T1000 (cell line): Measurements from ENCODE around the gene ASPG.

Source experiments
- DNase-seq: peaks from one replicate; lab custom pipeline; 2025; ENCODE audit warnings: mixed read lengths; lab: John Stamatoyannopoulos, UW

Gene ASPG

DNA sequence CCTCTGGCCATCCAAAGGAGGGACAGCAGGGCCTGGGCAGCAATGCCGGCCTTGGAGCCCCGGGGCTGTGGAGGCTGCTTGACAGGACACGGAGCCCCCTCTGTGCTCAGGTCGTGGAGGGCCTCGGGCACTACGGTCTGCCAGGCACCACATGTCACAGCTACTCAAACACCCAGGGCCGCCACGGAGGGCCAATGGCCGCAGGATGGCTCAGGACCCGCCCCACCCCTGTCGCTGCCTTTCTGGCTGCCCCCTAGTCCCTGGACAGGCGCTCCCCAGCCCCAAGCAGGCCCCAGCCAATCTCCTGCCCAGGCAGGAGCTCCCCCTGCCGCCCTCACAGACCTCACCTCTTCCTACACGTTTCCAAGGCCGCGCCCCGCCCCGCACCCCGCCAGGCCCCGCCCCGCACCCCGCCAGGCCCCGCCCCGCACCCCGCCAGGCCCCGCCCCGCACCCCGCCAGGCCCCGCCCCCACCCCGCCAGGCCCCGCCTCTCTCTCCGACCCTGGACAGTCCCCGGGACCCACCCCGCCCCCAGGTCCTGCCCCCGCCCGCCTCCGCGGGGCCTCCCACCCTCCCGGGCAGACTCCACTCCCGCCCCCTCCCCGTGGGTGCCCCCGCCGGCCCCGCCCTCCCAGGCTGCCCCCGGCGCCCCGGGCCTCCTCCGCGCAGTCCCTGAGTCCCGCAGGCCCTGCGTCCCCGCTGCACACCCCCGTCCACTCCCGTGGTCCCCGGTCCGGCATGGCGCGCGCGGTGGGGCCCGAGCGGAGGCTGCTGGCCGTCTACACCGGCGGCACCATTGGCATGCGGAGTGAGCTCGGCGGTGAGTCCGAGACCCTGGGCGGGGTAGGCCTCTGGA, at the start of gene ASPG:
ASPG (plus strand) TSS at position 669 of the 857 bp plus-strand sequence; CDS start at position 740, 71 bp downstream.
- DNase-seq = no peak

DNA sequence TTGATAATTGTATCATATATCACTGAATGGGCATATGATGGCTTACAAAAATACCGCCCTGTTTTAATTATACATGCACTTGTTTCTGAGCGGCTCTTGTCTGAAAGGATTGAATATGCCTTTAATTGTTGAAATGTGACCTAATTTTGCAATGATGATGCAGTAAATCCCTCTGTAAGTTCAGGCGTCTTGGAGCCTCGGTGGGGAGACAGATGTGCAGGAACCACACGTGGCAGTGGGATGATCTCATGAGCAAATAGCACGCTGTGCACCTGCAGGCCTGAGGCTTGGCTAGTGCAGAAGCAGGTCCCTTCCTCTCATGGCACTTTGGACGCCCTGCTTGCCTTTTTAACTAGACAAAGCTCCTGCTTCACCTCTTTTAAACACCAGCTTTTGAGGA, 49.3 kb upstream of the ASPG start:
- DNase-seq = no peak

DNA sequence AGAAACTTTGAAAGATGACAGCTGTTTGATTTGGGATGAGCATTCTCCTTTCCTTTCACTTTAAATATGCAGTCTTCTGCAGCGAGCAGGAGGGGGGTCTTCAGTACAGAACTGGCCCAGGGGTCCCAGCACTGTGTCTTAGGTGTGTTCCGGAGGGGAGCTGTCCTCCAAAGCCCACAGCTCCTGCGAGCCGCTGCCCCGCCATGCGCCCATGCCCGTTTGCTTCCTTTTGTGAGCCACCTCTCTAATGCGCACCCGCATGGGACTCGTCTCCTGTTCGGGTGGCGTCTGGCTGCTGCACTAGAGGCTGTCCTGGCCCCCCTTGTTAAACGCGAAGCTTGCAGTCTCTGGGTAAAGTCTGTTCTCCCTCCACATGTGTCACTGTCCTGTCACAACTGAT, 48.4 kb upstream of the ASPG start:
- DNase-seq = no peak

DNA sequence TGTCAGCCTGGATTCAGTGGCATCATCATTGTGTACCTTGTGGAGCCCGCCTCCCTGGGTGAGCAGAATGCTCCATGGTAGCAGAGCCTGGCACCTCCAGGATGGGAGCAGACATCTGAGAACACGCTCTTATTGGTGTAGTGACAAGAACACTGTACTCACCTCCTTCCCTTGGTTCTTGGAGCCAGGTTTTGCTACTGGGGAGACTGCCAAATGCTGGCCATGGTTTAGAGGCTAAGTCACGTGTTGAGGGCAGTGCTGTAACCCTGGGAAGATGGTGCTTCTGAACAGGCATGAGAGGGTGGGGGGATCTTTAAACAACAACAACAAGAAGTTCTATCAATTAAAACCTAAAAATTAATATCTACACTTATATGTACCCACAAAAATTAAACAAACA, 47.6 kb upstream of the ASPG start:
- no peak for DNase-seq

DNA sequence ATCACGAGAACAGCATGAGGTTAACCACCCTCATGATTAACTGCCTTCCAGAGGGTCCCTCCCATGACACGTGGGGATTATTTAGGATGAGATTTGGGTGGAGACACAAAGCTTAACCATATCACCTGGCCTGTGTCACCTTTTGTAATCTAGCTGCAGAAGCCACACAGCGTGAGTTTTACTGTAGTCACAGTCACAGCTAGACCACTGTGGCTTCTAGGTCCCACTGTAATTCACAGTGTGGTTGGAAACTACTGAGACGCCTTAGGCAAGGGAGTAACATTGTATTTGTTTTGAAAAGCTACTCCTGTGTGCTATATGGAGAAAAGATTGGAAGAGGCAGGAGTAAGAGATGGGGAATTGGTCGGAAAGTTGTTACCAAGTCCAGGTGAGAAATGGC, 46.3 kb upstream of the ASPG start:
- no peak for DNase-seq

DNA sequence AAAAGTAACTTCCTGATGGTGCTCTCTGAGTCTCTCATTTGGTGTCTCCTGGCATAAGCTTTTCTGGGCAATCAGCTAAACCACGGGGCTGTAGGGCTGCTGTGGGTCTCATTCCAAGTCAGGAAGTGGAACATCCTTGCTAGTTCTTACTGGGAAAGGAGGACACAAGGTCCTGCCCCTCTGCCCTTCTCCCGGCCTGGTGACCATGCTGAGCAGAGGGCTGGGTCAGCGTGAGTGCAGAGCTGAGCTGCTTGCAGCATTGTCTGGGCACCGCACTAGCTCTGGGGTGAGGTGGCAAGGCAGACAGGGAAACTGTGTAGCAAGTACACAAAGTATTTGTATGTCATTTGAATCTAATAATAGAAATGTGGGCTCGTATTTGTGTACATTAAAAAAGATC, 45.0 kb upstream of the ASPG start:
- DNase-seq = no peak

DNA sequence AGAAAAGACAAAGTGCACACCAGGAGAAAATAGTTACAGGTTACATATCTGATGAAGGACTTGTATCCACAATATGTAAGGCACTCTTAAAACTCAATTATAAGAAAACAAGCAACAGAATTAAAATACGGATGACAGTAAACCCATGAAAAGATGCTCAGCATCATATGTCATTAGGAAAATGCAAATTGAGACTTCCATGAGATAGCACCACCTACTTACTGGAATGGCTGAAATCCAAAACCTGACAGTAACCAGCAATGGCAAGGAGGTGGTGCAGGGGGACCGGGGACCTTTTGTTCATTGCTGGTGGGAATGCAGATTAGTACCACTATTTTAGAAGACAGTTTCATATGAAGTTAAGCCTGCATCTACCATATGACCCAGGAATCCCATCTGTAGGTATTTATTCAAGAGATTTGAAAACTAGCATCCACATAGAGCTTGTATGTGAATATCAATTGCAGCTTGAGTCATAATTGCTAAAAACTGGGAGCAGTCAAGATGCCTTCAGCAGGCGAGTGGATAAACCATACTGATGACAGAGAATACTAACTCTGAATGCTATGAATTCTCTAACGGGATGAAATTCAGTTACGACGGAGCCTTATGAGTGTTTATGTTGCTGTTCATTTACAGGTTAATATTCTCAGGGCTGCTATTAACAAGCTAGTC, 43.9 kb upstream of the ASPG start:
- DNase-seq = no peak

DNA sequence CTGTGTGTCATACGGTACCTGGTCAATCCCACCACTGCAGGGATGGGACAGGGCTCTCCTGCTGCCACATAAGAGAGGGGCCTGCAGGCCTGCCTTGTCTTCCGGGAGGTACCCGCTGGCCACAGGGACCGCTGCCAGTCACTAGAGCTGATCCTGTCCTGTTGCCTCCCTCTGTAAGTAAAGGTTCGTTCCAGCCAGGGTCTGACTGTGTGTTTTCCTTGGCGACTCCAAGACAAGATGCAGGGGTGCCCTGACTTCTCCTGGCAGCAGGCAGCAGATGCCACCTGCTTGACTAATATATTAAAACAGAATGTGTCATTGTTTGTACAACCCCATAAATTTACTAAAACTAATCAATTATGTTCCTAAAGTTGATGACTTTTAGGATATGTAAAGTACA, 41.5 kb upstream of the ASPG start:
- DNase-seq = no peak

DNA sequence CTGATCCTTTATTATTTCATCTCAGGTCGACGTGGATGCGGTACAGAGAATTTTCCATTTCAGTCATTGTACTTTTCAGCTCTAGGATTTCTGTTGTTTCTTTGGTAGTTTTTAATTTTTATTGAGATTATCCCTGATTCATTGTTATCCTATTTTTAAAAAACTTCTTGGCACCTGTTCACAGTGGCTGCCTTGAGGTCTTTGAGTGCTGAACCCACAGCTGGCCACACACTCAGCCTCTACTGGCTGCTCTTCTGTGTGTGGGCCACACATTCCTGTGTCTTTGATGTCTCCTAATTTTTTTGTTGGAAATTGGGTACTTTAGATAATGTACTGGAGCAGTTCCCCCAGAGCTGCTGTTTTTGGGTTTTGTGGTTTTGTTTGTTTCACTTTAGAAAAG, 37.7 kb upstream of the ASPG start:
- no peak for DNase-seq

DNA sequence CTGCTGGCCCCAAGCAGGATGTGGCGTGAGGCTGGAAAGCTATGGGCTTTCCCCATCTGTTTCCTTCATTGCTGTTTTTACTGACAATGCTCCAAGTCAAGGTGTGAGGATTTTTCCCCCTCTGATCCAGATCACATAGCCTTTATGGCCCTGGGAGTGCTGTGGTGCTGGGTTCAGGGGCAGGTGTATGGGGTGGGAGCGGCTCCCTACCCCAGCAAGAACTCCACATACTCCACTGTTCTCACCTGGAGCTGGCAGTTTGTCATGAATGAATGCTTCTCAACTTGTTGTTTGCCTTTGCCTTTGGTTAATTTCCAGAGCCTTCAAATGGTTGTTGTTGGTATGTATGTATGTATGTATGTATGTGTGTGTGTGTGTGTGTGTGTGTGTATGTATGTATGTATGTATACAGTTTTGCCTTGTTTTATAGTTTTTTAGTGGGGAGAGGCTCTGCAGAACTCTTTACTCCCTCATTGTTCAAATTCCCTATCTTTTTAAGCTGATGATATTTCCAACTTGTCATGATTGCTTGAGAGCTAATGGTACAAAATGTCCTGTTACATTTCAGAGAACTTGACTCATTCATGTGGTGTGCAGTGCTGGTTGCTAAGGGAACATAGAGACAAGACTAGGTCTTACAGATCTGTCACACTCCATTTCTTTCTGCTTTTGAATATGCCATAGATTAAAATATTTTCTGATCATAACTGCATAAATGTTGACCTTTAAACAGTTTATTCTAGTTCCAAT, 36.6 kb upstream of the ASPG start:
- DNase-seq = no peak

DNA sequence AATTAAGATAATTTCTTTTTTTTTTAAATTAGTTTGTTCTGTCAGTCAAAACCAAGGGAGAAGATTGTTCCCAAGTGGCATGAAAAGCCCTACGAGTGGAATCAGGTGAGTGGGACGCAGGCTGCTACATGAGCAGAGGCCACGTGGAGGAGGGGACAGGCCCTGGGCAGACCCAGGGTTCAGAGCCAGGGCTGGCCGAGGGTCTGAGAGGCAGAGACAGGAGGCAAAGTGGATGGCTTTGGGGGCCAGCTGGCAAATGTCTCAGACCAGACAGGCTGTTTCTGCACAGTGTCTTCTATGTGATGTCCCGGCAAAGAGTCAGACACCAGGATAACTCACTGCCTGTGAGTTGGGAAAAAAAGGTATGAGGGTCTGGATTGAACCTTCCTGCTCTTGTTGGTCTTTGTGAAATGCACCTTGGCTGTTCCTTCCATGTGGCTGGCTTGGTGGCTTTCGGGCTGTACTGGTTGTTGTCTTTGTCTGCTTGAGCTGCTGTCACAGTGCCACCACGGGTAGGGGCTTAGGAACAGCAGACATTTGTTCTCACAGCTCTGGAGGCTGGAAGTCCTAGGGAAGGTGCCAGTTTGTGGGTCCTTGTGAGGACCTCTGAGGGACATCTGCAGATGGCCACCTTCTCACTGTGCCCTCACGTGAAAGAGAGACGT, 35.8 kb upstream of the ASPG start:
- no peak for DNase-seq

DNA sequence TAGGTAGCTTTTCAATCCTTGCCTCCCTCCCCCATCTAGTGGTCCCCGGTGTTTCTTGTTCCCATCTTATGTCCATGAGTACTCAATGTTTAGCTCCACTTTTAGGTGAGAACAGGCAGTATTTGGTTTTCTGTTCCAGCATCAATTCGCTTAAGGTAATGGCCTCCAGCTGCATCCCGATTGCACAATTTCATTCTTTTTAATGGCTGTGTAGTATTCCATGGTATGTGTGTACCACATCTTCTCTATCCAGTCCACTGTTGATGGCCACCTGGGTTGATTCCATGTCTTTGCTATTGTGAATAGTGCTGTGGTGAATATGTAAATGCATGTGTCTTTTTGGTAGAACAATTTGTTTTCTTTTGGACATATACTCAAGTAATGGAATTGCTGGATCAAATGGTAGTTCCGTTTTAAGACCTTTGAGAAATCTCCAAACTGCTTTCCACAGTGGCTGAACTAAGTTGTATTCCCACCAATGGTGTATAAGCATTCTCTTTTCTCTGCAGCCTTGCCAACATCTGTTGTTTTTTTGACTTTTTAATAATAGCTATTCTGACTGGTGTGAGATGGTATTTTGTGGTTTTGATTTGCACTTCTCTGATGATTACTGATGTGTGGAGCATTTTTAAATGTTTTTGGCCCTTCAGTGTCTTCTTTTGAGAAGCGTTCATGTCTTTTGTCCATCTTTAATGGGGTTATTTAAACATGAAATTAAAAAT, 34.2 kb upstream of the ASPG start:
- DNase-seq = no peak

DNA sequence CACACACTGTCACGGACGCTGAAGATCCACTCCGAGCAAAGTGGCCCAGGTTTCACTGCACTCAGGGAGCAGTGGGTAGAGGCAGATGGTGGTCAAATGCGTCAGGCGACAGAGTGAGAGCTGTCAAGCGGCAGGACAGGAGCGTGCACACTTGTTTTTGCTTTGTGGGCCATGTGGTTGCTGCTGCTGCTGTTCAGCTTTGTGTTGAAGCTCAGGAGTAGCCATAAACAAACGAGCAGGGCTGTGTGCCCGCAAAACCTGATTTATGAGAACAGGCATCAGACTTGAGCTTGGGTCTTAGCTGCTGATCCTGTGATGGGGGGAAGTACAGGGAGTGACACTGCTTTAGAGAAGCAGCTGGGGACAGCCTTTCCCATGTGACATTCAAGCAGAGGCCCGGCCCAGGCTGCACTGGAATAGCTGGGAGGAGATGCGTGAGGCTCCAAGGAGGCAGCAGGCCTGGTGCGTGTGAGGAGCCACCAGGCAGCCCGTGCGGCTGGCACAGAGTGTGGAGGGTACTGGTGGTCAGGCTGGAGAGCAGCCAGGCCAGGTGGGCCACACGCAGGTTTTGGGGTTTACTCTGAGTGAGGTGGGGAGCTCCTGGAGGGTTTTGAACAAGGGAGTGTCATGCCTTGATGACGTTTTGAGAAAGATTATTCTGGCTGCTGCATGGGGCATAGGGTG, 31.1 kb upstream of the ASPG start:
- DNase-seq = no peak

DNA sequence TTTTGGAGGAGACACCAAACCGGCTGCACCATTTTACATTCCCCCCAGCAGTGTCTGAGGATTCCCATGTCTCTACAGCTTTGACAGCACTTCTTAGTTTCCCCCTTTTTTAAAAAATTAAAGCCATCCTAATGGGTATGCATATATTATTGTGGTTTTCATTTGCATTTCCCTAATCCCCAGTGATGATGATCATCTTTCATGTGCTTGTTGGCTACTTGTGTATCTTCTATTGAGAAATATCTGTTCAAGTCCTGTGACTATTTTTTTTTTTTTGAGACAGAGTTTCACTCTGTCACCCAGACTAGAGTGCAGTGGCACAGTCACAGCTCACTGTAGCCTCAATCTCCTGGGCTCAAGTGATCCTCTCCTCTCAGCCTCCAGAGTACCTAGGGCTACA, 23.2 kb upstream of the ASPG start:
- DNase-seq = no peak

DNA sequence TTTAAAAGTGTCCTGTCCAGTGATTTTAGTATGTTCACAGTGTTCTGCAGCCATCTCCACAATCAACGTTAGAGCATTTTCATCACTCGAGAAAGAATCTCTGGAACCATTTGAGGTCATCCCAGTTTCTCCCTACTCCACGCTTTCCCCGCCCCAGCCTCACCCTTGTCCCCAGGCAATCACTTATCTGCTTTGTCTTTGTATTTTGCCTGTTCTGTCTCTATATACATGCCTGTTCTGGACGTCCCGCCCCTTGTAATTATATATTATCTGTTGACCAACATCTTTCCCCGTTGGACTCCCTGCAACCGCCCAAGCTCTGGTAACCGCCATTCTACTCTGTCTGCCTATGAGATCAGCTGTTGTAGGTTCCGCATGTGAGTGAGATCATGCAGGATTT, 21.5 kb upstream of the ASPG start:
- no peak for DNase-seq

DNA sequence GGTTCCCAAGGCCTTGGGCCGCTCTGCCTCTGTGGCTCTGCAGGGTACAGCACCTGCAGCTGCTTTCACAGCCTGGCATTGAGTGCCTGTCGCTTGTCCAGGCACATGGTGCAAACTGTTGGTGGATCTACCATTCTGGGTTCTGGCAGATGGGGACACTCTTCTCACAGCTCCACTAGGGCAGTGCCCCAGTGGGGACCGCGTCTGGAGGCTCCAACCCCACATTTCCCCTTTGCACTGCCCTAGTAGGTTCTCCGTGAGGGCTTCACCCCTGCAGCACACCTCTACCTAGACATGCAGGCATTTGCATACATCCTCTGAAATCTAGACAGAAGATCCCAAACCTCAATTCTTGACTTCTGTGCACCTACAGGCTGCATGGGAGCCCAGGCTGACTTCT, 19.2 kb upstream of the ASPG start:
- DNase-seq = no peak

DNA sequence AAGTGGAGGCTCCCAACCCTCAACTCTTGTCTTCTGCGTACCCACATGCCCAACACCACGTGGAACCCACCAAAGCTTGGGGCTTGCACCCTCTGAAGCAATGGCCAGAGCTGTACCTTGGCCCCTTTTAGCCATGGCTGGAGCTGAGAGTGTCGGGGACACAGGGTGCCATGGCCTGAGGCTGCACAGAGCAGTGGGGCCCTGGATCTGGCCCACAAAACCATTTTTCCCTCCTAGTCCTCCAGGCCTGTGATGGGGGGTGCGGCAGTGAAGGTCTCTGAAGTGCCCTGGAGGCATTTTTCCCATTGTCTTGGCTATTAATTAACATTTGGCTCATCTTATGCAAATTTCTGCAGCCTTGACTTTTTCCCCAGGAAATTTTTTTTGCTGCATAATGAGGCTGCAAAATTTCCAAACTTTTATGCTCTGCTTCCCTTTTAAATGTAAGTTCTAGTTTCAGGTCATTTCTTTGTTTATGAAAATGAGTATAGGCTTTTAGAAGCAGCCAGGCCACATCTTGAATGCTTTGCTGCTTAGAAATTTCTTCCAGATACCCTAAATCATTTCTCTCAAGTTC, 18.7 kb upstream of the ASPG start:
- no peak for DNase-seq

DNA sequence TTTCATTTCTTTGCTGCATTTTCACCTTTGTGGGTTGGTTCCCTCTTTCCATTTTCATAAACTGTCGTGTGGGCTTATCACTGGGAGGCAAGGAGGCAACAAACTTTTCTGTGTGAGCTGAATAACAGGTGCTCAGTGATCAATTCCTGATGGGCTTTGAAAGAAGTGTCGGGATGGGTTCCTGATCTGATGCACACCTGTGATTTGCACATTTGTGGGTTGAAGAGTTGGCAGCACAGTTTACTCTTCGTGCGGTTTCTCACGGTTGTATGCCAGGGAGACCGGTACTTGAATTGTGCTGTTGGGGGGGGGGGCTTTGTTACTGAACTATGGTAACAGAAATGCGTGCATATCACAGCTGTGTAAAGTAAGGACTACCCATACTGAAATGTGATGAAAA, 16.0 kb upstream of the ASPG start:
- DNase-seq = no peak

DNA sequence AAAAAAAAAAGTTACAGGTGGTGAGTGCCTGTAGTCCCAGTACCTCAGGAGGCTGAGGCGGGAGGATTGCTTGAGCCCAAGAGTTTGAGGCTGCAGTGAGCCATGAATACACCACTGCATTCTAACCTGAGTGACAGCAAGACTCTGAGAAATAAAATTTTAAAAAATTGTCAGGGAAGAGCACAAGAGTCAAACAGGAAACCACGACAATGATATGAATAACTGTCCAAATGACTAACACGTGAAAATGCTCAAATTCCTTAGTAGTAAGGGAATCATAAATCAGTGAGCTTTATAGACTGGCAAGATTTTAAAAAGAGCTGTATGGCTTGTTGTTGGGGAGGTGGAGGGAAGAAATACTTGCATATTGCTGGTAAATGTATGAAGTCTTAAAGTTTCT, 12.9 kb upstream of the ASPG start:
- DNase-seq = no peak

DNA sequence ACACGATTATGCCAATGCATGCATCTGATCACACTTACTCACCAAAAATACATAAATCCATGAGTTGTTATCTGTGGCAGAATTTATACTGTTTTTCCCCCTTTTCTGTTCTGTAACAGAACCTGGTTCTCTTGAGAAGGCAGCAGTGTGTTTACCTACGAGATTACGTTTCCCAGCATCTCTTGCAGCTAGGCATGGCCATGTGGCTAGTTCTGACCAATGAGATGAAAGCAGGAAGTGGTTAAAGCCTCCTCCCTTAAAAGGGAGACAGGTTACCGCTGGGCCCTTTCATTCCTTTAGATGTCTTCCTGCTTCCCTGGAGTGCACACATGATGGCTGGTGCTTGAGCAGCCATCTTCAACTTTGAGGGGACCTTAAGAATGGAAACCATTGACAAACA, 11.7 kb upstream of the ASPG start:
- DNase-seq = no peak
